ENCODE results near the gene C14orf119.

The C14orf119 gene

GRCh38 chr14:23131482-23131881 lies 36.2 kb downstream of the C14orf119 start:
- Histone ChIP-seq H3K36me3 (no peaks in the 10 kb centered on the region), H3K4me1 (0 out of 2 replicates have a peak, but pooled peaks cover 4% of the 10 kb centered on the region), H3K4me3 (ENCODE audit: low read depth, low read length) (no peak overlapping the region), H3K9me3 (no peaks in the 10 kb centered on the region), H3K27me3 (peaks cover 13% of the 10 kb centered on the region)
- no peak for DNase-seq
- no peak for TF ChIP-seq CTCF (IDR thresholded peaks at IDR 0.05; ENCODE audit: low read depth, low read length)

- no peaks in the 10 kb centered on the region for H3K9me3 ChIP-seq
- no peaks in the 10 kb centered on the region for H3K36me3 ChIP-seq
- DNase-seq = no peak
- peaks cover 13% of the 10 kb centered on the region for H3K27me3 ChIP-seq
- TF ChIP-seq CTCF (IDR thresholded peaks at IDR 0.05; ENCODE audit: low read depth, low read length) = no peak
- H3K4me1 ChIP-seq = 0 out of 2 replicates have a peak, but pooled peaks cover 4% of the 10 kb centered on the region
- H3K4me3 ChIP-seq (ENCODE audit: low read depth, low read length) = no peak overlapping the region
Observed at GRCh38 chr14:23132970-23133369, 37.7 kb downstream of the C14orf119 start.

GRCh38 chr14:23136566-23137133 lies 41.3 kb downstream of the C14orf119 start:
- Histone ChIP-seq H3K9me3 (no peaks in the 10 kb centered on the region), H3K36me3 (no peaks in the 10 kb centered on the region), H3K4me3 (ENCODE audit: low read depth, low read length) (no peak overlapping the region), H3K4me1 (peaks cover 1% of the 10 kb centered on the region), H3K27me3 (no peaks in the 10 kb centered on the region)
- no peak for DNase-seq
- no peak for TF ChIP-seq CTCF (IDR thresholded peaks at IDR 0.05; ENCODE audit: low read depth, low read length)

- TF ChIP-seq CTCF (IDR thresholded peaks at IDR 0.05; ENCODE audit: low read depth, low read length) = no peak
Observed at GRCh38 chr14:23137192-23137812, 42.0 kb downstream of the C14orf119 start.

GRCh38 chr14:23137813-23138535 lies 42.7 kb downstream of the C14orf119 start:
- Histone ChIP-seq H3K4me3 (ENCODE audit: low read depth, low read length) (no peak overlapping the region), H3K27me3 (no peaks in the 10 kb centered on the region), H3K9me3 (no peaks in the 10 kb centered on the region), H3K36me3 (no peaks in the 10 kb centered on the region), H3K4me1 (peaks cover 7% of the 10 kb centered on the region)
- DNase-seq = no peak
- TF ChIP-seq CTCF (IDR thresholded peaks at IDR 0.05; ENCODE audit: low read depth, low read length) = no peak

More at GRCh38 chr14:23137192-23137812, 42.0 kb downstream of the C14orf119 start:
- Histone ChIP-seq H3K4me1 (peaks cover 7% of the 10 kb centered on the region), H3K4me3 (ENCODE audit: low read depth, low read length) (no peak overlapping the region), H3K36me3 (no peaks in the 10 kb centered on the region), H3K9me3 (no peaks in the 10 kb centered on the region), H3K27me3 (no peaks in the 10 kb centered on the region)
- DNase-seq = no peak

GRCh38 chr14:23139874-23140273 lies 44.6 kb downstream of the C14orf119 start:
- no peak for DNase-seq
- Histone ChIP-seq H3K36me3 (no peaks in the 10 kb centered on the region), H3K4me1 (peaks cover 7% of the 10 kb centered on the region), H3K9me3 (no peaks in the 10 kb centered on the region), H3K27me3 (no peaks in the 10 kb centered on the region), H3K4me3 (ENCODE audit: low read depth, low read length) (no peak overlapping the region)
- no peak for TF ChIP-seq CTCF (IDR thresholded peaks at IDR 0.05; ENCODE audit: low read depth, low read length)

All from BE2C (cell line).